H1 (cell line): ENCODE measurements around the gene PRRC1. TPM values are rescaled to one million over a fixed set of nuclear protein-coding genes. Genes with fewer than 3 reads are reported as not detected.

ENCODE experiments used
- GABPA ChIP-seq: IDR thresholded peaks from 2 replicates; pipeline ENCODE4 v1.6.1; 2011; ENCODE audit warnings: mild to moderate bottlenecking, low read length, moderate library complexity, borderline replicate concordance; ENCODE audit not compliant: insufficient read depth
- NANOG ChIP-seq: IDR thresholded peaks from 2 replicates; pipeline ENCODE4 v1.6.1; 2011; ENCODE audit warnings: low read length, low read depth, mild to moderate bottlenecking, inconsistent platforms; ENCODE audit not compliant: insufficient read depth, poor library complexity, severe bottlenecking
- SP4 ChIP-seq: IDR thresholded peaks from 2 replicates; pipeline ENCODE4 v1.6.1; 2012; ENCODE audit warnings: low read length, inconsistent platforms
- polyA plus RNA-seq, 7 experiments: library from polyadenylated mRNA; depleted of rRNA in 3 of 7; stranded (reverse) in 5 of 7; unstranded in 2 of 7; fragments of >200 nt in 5 of 7; fragments of 200-250 nt in 2 of 7; gene quantifications; 1 replicate in 5 of 7; 2 replicates in 1 of 7; 4 replicates in 1 of 7; pipeline versions ENCODE4 v1.2.1 to v1.2.3, GENCODE V29; 2011 to 2013; ENCODE audit warnings: missing spikeins in 2 of 7, mixed read lengths in 2 of 7
- total RNA-seq: library from RNA; stranded (reverse); fragmentation: NEBNext Ultra II Directional; extraction: Animal tissue kit (Norgen Biotek cat#: 25700); gene quantifications from 2 replicates; pipeline ENCODE4 v1.2.1, GENCODE V29; 2021

PRRC1 gene
- total and polyA plus RNA-seq, 2 of the 8 experiments (the other 6 are each of a cell fraction or from before 2014, with no cell fraction given) = 54.6 to 78.6 TPM

- TF ChIP-seq GABPA = no peak
- TF ChIP-seq SP4 = no peak
- TF ChIP-seq NANOG = no peak
Observed at GRCh38 chr5:127587246-127587917, 69.9 kb downstream of the PRRC1 start (continued).
